Measurements from ENCODE around the gene PEX26. TPM values are rescaled to one million over a fixed set of nuclear protein-coding genes. Genes with fewer than 3 reads are reported as not detected.

PEX26 gene
- 15.1 and 18.0 TPM in 2 replicates for total RNA-seq

DNA sequence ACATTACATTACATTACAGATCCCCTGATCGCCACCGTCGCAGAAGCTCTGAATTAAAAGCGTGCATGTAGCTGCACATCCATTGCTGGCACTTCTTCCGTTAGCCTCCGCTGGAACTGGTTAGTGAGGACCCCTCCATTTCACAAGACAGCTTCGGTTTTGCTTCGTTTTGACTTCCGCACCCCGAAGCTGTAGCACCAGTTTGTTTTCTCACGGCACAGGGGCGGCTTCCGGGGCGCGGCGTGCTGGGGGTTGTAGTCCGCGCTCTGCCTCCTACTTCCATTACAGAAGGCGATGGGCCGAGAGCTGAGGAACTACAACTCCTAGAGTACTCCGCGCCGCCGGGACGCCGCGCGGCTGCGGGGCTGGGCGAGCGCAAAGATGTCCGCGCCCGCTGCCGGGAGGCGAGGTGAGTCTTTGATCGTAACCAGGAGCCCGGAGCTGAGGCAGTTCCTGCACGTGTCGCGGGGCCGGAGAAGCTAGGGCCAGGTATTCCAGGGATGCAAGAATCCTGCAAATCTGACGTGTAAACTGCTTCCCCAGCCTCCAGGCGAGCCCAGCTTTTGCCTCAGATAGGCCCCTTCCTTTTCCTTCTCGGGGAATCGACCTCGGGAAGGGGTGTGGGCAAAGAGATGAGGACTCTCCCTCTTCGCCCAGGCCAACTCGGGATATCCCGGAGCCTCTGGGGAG, at the start of gene PEX26:
TSS of gene PEX26 (plus strand) at position 352 of the 690 bp plus-strand sequence. CDS start 387 bp downstream, outside the sequence.

GRCh38 chr22:18110194-18110953, 32.6 kb downstream of the PEX26 start, which contains the start of gene TUBA8:
TSS of gene TUBA8 (plus strand) at chr22:18110809. CDS start at chr22:18110866, 57 bp downstream.

Other genes with a start within 250 kb of the PEX26 start
- 17.0 and 19.0 TPM in 2 replicates for gene MICAL3, start 53.4 kb upstream of the PEX26 start, total RNA-seq
- 0.26 and 0.33 TPM in 2 replicates for gene TUBA8, start 32.8 kb downstream of the PEX26 start, total RNA-seq
- 2.3 and 2.5 TPM in 2 replicates for gene USP18, start 72.2 kb downstream of the PEX26 start, total RNA-seq

Measured in dermis lymphatic vessel endothelial cell (primary cell).